Raji (cell line): ENCODE measurements around the gene LACTB.
A peak's percentile ranks its signal among the peaks of the same experiment; 100 is the strongest.

Experiments used
- POLR2A ChIP-seq: IDR thresholded peaks from 2 replicates; pipeline ENCODE4 v1.6.1; 2011; ENCODE audit warnings: low read depth, low read length, control low read depth; ENCODE audit not compliant: insufficient read depth

Gene LACTB

GRCh38 chr15:63156086-63156710, 34.5 kb downstream of the LACTB start:
- no peak for TF ChIP-seq POLR2A

DNA sequence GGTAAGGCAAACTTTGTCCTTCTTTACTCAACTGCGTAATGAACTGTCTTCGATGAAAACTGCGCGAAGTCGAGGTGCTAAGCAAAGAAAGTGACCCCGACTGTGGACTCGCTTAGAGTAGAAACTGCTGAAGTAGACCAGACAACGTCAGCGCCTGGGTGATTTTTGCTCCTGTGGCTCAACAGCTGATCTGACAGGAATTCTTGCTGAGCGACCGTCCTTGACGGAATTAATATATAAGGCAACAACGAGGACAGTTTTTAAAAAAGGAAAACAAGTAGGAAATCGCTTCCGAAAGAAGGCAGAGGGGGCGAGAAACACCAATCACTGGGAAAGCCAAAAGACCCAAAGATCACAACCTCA, 35.1 kb downstream of the LACTB start:
- TF ChIP-seq POLR2A = no peak

GRCh38 chr15:63157118-63157843, 35.6 kb downstream of the LACTB start, which contains the start of gene RPS27L:
Gene RPS27L (minus strand): TSS chr15:63157477. CDS start chr15:63157405, 72 bp downstream.
- peak; percentile 96 for TF ChIP-seq POLR2A

- TF ChIP-seq POLR2A = no peak
These were observed 36.3 kb downstream of the LACTB start for GRCh38 chr15:63157891-63158431.

DNA sequence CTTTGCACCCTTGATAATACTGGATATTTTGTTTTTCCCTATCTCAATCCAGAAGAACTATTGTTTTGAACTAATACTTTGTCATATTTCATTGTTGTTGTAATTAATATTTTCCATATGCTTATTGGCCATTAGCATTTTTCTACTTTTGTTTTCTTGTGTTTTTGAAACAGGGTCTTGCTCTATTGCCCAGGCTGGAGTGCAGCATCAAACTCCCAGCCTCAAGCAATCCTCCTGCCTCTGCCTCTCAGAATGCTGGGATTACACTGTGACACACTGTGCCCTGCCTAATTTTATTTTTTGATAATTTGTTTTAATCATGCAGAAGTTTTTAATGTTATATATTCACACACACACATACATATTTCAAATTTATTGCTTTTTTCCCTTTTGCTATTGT, 39.0 kb downstream of the LACTB start:
- no peak for TF ChIP-seq POLR2A

- no peak for TF ChIP-seq POLR2A
These were observed 41.6 kb downstream of the LACTB start for GRCh38 chr15:63163217-63163616.

- TF ChIP-seq POLR2A = no peak
These were observed 43.7 kb downstream of the LACTB start for GRCh38 chr15:63165166-63165859.

- no peak for TF ChIP-seq POLR2A
These were observed 44.6 kb downstream of the LACTB start for GRCh38 chr15:63166219-63166618.

- TF ChIP-seq POLR2A = no peak
These were observed 48.1 kb downstream of the LACTB start for GRCh38 chr15:63169788-63170187.

- TF ChIP-seq POLR2A = no peak
These were observed 50.7 kb downstream of the LACTB start for GRCh38 chr15:63172376-63172775.

DNA sequence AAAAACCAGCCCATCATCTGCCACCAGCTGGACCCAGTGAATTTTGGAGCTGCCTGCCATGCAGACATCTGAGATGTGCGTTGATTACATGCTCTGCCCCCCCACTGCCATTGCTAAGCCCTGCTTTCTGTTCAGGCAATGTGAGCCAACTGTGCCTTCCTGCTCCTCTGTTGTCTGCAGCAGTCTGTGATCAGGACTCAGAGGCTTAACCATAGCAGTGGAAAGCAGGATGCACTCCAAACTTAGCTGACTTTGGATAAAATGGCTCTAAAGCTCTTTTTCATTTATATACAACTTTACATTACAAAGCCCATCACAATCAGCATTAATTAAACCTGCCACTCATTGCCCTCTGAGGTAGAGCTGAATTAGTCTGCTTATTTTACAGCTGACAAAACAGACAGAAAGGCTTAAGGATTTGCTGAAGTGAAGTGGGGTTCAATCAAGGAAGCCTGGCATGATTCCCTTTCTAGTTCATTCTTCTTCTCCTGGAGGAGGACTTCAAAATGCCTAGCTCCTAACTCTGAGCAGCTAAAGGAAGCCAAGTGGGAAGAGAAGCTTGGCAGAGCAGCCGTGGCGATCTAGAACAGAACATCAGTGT, 51.3 kb downstream of the LACTB start:
- no peak for TF ChIP-seq POLR2A

DNA sequence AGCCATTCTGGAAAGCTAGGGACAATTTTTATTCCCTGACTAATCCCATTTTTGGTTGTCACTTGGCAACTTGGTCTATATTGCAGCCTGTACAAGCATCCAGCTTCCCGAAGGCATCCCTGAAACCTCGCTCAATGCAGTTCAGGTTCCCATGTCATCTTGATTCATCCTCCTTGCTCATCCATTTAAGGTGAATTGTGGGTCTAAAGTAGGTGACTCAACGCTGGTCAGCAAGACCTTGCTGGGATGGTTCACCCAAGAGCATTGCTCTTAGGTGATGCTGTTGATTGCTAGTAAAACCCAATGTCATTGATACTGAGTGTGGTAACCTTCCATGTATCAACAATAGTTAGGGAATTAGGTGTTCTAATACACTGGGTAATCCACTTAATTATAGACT, 54.6 kb downstream of the LACTB start:
- TF ChIP-seq POLR2A = no peak

GRCh38 chr15:63178034-63178433, 56.4 kb downstream of the LACTB start:
- TF ChIP-seq POLR2A = no peak

GRCh38 chr15:63180746-63181145, 59.1 kb downstream of the LACTB start:
- TF ChIP-seq POLR2A = no peak

DNA sequence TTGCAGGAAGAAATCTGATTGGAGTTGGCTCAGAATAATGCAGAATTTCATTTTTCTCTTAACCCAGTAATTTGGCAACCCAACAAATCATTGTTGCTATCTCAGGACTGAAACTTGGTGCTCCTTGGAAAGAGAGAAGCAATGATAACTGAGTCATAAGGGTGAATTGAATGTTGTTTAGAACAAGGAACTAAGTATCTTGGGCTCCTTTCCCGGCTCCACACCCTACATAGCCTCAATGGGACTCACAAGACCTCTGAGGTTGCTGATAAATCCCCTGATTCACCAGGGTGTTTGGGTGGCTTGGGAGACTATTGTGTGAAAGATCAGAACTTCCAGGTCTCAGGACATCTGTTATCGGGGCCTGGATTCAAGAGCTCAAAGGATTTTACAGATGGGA, 60.0 kb downstream of the LACTB start:
- no peak for TF ChIP-seq POLR2A
